OCI-LY1 (cell line): ENCODE measurements around the gene SH3GL2.

Experiments
- H2AFZ ChIP-seq: fragments of 200-600 bp; sonication (generic), shearing (Covaris generic); 2 replicates; pipeline ENCODE4 v1.6.0; 2014; ENCODE audit warnings: antibody characterized with exemption, mild to moderate bottlenecking, low read length
- H3F3A ChIP-seq: fragments of 200-600 bp; sonication (generic), shearing (Covaris generic); 2 replicates; pipeline ENCODE4 v1.6.0; 2014; ENCODE audit warnings: mild to moderate bottlenecking, antibody characterized with exemption, low read length, moderate library complexity; ENCODE audit not compliant: insufficient read depth
- H3K27ac ChIP-seq: fragments of 200-600 bp; sonication (generic); 2 replicates; pipeline ENCODE4 v1.5.1; 2014; ENCODE audit warnings: low read length, mixed run types, mild to moderate bottlenecking, low read depth; ENCODE audit not compliant: poor library complexity, severe bottlenecking
- H3K27me3 ChIP-seq: fragments of 200-600 bp; sonication (generic); 2 replicates; pipeline ENCODE4 v1.6.0; 2014; ENCODE audit warnings: antibody characterized with exemption, mild to moderate bottlenecking, low read length, moderate library complexity; ENCODE audit not compliant: insufficient read depth
- H3K36me3 ChIP-seq: fragments of 200-600 bp; sonication (generic); 2 replicates; pipeline ENCODE4 v1.6.1; 2014; ENCODE audit warnings: mild to moderate bottlenecking, antibody characterized with exemption, low read length, moderate library complexity, mixed read lengths; ENCODE audit not compliant: insufficient read depth
- H3K4me1 ChIP-seq: fragments of 200-600 bp; sonication (generic); 2 replicates; pipeline ENCODE4 v1.5.1; 2014; ENCODE audit warnings: mild to moderate bottlenecking, low read length, moderate library complexity; ENCODE audit not compliant: insufficient read depth, severe bottlenecking
- H3K4me2 ChIP-seq: fragments of 200-600 bp; sonication (generic), shearing (Covaris generic); 2 replicates; pipeline ENCODE4 v1.6.1; 2014; ENCODE audit warnings: low read length
- H3K4me3 ChIP-seq: fragments of 200-600 bp; sonication (generic); 2 replicates; pipeline ENCODE4 v1.5.1; 2014; ENCODE audit warnings: low read length, low read depth, mild to moderate bottlenecking, mixed read lengths; ENCODE audit not compliant: poor library complexity, severe bottlenecking
- H3K79me2 ChIP-seq: fragments of 200-600 bp; shearing (Covaris generic); 2 replicates; pipeline ENCODE4 v1.6.1; 2016; ENCODE audit warnings: mixed run types, low read length, mixed read lengths; ENCODE audit not compliant: insufficient read depth
- H3K9ac ChIP-seq: fragments of 200-600 bp; sonication (generic), shearing (Covaris generic); 2 replicates; pipeline ENCODE4 v1.6.1; 2014; ENCODE audit warnings: mild to moderate bottlenecking, low read length, mixed read lengths
- H3K9me2 ChIP-seq: fragments of 200-600 bp; sonication (generic), shearing (Covaris generic); 2 replicates; pipeline ENCODE4 v1.6.1; 2014; ENCODE audit warnings: low read depth, mild to moderate bottlenecking, low read length, mixed read lengths
- H3K9me3 ChIP-seq: fragments of 200-600 bp; shearing (Covaris generic); 2 replicates; pipeline ENCODE4 v1.6.1; 2014; ENCODE audit warnings: low read length, mixed read lengths
- H4K20me1 ChIP-seq: fragments of 200-600 bp; sonication (generic), shearing (Covaris generic); 2 replicates; pipeline ENCODE4 v1.6.0; 2016; ENCODE audit warnings: mild to moderate bottlenecking, low read length; ENCODE audit not compliant: insufficient read depth
- CTCF ChIP-seq: fragments of 200-600 bp; sonication (generic), shearing (Covaris generic); IDR thresholded peaks from 2 replicates; pipeline ENCODE4 v1.5.1; 2017; ENCODE audit warnings: mild to moderate bottlenecking, antibody characterized with exemption, low read length, moderate library complexity, mixed read lengths
- EZH2 ChIP-seq: fragments of 200-600 bp; sonication (generic), shearing (Covaris generic); IDR thresholded peaks from 2 replicates; pipeline ENCODE4 v1.8.0; 2017; ENCODE audit warnings: borderline replicate concordance, mixed run types, mild to moderate bottlenecking, antibody characterized with exemption, low read length, moderate library complexity, mixed read lengths

SH3GL2 gene

DNA sequence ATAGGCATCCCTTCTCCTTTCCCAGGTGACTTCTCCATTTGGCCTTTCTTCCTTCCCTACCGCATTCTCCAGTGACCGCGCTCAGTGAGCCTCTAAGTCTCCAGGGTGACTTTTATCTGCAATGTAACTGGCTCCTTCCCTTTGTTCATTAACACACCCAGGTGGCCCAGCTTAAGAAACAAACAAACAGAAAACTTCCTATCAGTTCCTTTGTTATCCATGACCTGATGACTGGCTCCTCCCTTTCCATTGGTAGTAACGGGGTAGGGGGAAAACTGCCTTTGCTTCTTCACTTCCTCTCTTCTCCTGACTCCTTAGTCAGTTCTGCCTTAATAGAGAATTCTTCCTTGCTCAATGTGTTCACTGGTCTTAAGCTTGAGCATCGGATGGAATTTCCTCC lies 7.0 kb upstream of the SH3GL2 start:
- Histone ChIP-seq H3K79me2 (no peaks in the 10 kb centered on the region), H3K36me3 (no peaks in the 10 kb centered on the region), H3K4me3 (no peak overlapping the region), H4K20me1 (no peaks in the 10 kb centered on the region), H3K9me2 (no peaks in the 10 kb centered on the region), H3K9me3 (no peaks in the 10 kb centered on the region), H3K9ac (no peak overlapping the region), H3K4me1 (no peaks in the 10 kb centered on the region), H3K4me2 (no peak overlapping the region), H2AFZ (no peak overlapping the region), H3K27me3 (no peaks in the 10 kb centered on the region), H3K27ac (no peak overlapping the region), H3F3A (no peaks in the 10 kb centered on the region)
- TF ChIP-seq CTCF (no peak), EZH2 (no peak)

- Histone ChIP-seq H3K9me3 (no peaks in the 10 kb centered on the region), H3K9ac (no peak overlapping the region), H3K36me3 (no peaks in the 10 kb centered on the region), H3K79me2 (no peaks in the 10 kb centered on the region), H3K9me2 (no peaks in the 10 kb centered on the region), H4K20me1 (no peaks in the 10 kb centered on the region), H3K4me2 (no peak overlapping the region), H3K4me1 (no peaks in the 10 kb centered on the region), H3K27me3 (no peaks in the 10 kb centered on the region), H3F3A (no peaks in the 10 kb centered on the region), H2AFZ (no peak overlapping the region), H3K4me3 (no peak overlapping the region), H3K27ac (no peak overlapping the region)
- TF ChIP-seq CTCF (no peak), EZH2 (no peak)
Measured at GRCh38 chr9:17574342-17574741, 4.5 kb upstream of the SH3GL2 start.

GRCh38 chr9:17578577-17578910 lies 322 bp upstream of the SH3GL2 start:
- TF ChIP-seq CTCF, result no peak
- TF ChIP-seq EZH2, result no peak
- Histone ChIP-seq H3K9ac (no peak overlapping the region), H3K27me3 (no peaks in the 10 kb centered on the region), H3K9me3 (no peaks in the 10 kb centered on the region), H3K27ac (no peak overlapping the region), H3K4me2 (no peak overlapping the region), H3K79me2 (no peaks in the 10 kb centered on the region), H4K20me1 (no peaks in the 10 kb centered on the region), H2AFZ (no peak overlapping the region), H3K4me1 (no peaks in the 10 kb centered on the region), H3K36me3 (no peaks in the 10 kb centered on the region), H3F3A (no peaks in the 10 kb centered on the region), H3K4me3 (no peak overlapping the region), H3K9me2 (no peaks in the 10 kb centered on the region)
